Loucy (cell line): Measurements from ENCODE around the gene GAS7.

ENCODE experiments used
- H2AFZ ChIP-seq: fragments of 200-600 bp; sonication (generic); 2 replicates; pipeline ENCODE4 v1.6.0; 2016; ENCODE audit warnings: antibody characterized with exemption, mild to moderate bottlenecking, low read length, moderate library complexity
- H3F3A ChIP-seq: fragments of 200-600 bp; 2 replicates; pipeline ENCODE4 v1.6.0; 2016; ENCODE audit warnings: antibody characterized with exemption, low read depth, mild to moderate bottlenecking
- H3K27me3 ChIP-seq: fragments of 200-600 bp; sonication (generic); 2 replicates; pipeline ENCODE4 v1.6.1; 2014; ENCODE audit warnings: low read length, mild to moderate bottlenecking; ENCODE audit not compliant: insufficient read depth, poor library complexity, severe bottlenecking
- H3K36me3 ChIP-seq: fragments of 200-600 bp; sonication (generic); 2 replicates; pipeline ENCODE4 v1.6.1; 2016; ENCODE audit warnings: low read length; ENCODE audit not compliant: insufficient read depth
- H3K4me1 ChIP-seq: fragments of 200-600 bp; sonication (generic); 2 replicates; pipeline ENCODE4 v1.5.1; 2014; ENCODE audit warnings: low read length, mild to moderate bottlenecking; ENCODE audit not compliant: insufficient read depth, poor library complexity, severe bottlenecking
- H3K4me2 ChIP-seq: fragments of 200-600 bp; sonication (generic); 2 replicates; pipeline ENCODE4 v1.6.0; 2014; ENCODE audit warnings: antibody characterized with exemption, low read length, low read depth, mild to moderate bottlenecking; ENCODE audit not compliant: poor library complexity, severe bottlenecking
- H3K4me3 ChIP-seq: fragments of 200-600 bp; sonication (generic); 2 replicates; pipeline ENCODE4 v1.5.1; 2014; ENCODE audit warnings: low read length, mild to moderate bottlenecking, mixed read lengths; ENCODE audit not compliant: poor library complexity, severe bottlenecking
- H3K79me2 ChIP-seq: fragments of 200-600 bp; sonication (generic); 2 replicates; pipeline ENCODE4 v1.6.1; 2014; ENCODE audit warnings: low read length; ENCODE audit not compliant: insufficient read depth
- H3K9ac ChIP-seq: fragments of 200-600 bp; sonication (generic); 2 replicates; pipeline ENCODE4 v1.6.0; 2014; ENCODE audit warnings: mild to moderate bottlenecking, low read depth, low read length, moderate library complexity; ENCODE audit not compliant: poor library complexity, severe bottlenecking
- H3K9me2 ChIP-seq: fragments of 200-600 bp; sonication (generic); replicated peaks from 2 replicates; pipeline ENCODE4 v1.6.1; 2016; ENCODE audit warnings: low read depth, low read length, mixed read lengths
- H3K9me3 ChIP-seq: fragments of 200-600 bp; sonication (generic); 2 replicates; pipeline ENCODE4 v1.6.1; 2014; ENCODE audit warnings: mild to moderate bottlenecking, antibody characterized with exemption, low read length, low read depth; ENCODE audit not compliant: insufficient read depth
- H4K20me1 ChIP-seq: fragments of 200-600 bp; sonication (generic); 2 replicates; pipeline ENCODE4 v1.6.0; 2014; ENCODE audit warnings: antibody characterized with exemption, low read length, mild to moderate bottlenecking; ENCODE audit not compliant: insufficient read depth, poor library complexity, severe bottlenecking
- EZH2phosphoT487 ChIP-seq: fragments of 200-600 bp; IDR thresholded peaks from 2 replicates; pipeline ENCODE4 v1.6.1; 2018; ENCODE audit warnings: antibody characterized with exemption, mild to moderate bottlenecking, moderate library complexity, borderline replicate concordance
- TF ChIP-seq, protein P1 (sequence below): fragments of 200-600 bp; sonication (generic); conservative IDR thresholded peaks from 2 replicates; pipeline ENCODE4 v1.5.1; 2014; ENCODE audit warnings: mild to moderate bottlenecking, antibody characterized with exemption, low read length

GAS7 gene

DNA sequence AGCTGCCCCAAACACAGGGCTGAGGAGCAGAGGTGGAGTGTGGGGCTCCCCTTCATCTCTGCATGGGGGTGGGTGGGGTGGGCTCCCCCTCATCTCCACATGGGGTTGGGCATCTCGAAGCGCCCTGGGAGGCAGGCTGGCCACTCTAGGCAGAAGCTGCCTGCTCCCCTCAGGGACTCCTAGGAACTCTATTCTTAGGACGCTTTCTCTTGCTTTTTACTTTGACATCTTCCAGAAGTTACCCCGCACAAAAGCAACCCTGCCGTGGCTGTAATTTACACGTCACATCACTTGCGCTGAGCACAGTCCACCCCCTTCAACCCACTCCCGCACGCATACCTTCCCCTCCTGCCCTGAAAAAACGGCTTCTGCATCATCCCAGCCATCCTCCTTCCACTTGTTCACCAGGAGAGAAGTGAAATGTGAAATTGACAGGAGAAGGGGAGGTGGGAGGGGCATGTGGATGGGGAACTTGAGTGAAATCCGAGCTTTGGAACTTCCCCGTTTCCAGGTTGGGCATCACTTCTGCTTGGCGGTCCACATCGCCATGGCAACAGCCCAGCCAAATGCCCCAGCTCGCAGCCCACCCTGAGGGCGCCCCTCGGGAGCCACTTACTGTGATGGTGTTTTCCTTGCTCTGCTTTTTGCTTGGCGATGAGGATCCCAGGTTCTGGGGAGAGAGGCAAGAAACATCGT is 239.7 kb downstream of the GAS7 start:
- H3K9me3 ChIP-seq, result no peaks in the 10 kb centered on the region
- no peak overlapping the region for H3K4me3 ChIP-seq
- H3K4me1 ChIP-seq, result no peaks in the 10 kb centered on the region
- H3K36me3 ChIP-seq, result peaks cover 15% of the 10 kb centered on the region; the same call in 1 of the 2 replicates
- TF ChIP-seq EZH2phosphoT487, result no peak
- TF ChIP-seq, protein P1, sequence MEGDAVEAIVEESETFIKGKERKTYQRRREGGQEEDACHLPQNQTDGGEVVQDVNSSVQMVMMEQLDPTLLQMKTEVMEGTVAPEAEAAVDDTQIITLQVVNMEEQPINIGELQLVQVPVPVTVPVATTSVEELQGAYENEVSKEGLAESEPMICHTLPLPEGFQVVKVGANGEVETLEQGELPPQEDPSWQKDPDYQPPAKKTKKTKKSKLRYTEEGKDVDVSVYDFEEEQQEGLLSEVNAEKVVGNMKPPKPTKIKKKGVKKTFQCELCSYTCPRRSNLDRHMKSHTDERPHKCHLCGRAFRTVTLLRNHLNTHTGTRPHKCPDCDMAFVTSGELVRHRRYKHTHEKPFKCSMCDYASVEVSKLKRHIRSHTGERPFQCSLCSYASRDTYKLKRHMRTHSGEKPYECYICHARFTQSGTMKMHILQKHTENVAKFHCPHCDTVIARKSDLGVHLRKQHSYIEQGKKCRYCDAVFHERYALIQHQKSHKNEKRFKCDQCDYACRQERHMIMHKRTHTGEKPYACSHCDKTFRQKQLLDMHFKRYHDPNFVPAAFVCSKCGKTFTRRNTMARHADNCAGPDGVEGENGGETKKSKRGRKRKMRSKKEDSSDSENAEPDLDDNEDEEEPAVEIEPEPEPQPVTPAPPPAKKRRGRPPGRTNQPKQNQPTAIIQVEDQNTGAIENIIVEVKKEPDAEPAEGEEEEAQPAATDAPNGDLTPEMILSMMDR, result no peak
- no peak overlapping the region for H3K4me2 ChIP-seq
- H3K27me3 ChIP-seq, result no peaks in the 10 kb centered on the region
- H4K20me1 ChIP-seq, result peaks cover 4% of the 10 kb centered on the region
- no peak overlapping the region for H2AFZ ChIP-seq
- H3F3A ChIP-seq, result no peaks in the 10 kb centered on the region
- H3K79me2 ChIP-seq, result peaks cover 11% of the 10 kb centered on the region; the same call in 1 of the 2 replicates
- H3K9me2 ChIP-seq, result no peaks in the 10 kb centered on the region
- H3K9ac ChIP-seq, result no peak overlapping the region

DNA sequence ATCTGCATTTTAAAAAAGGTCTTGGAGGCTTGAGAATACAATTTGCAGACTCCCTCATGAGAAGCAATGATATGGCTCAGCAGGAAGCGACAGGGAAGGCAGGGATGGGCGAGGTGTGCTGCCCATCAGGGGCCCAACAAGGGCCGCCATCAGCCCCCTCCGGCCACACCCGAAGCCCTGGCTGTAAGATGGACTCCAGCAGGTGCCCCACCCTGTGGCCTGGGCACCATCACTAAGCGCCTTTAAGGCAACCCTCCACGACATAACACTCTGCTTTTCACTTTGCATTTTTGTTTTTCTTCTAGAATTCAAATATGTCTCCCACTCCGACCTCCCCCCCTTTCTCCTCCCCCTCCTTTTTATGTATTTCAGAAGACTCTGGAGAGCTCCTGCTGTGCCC is 241.2 kb downstream of the GAS7 start:
- Histone ChIP-seq H4K20me1 (peaks cover 4% of the 10 kb centered on the region), H3K4me2 (no peak overlapping the region), H3F3A (no peaks in the 10 kb centered on the region), H3K9me2 (no peaks in the 10 kb centered on the region), H3K79me2 (0 out of 2 replicates have a peak, but pooled peaks cover 2% of the 10 kb centered on the region), H3K27me3 (no peaks in the 10 kb centered on the region), H2AFZ (no peak overlapping the region), H3K4me3 (no peak overlapping the region), H3K9me3 (no peaks in the 10 kb centered on the region), H3K36me3 (peaks cover 18% of the 10 kb centered on the region; the same call in 1 of the 2 replicates), H3K9ac (no peak overlapping the region), H3K4me1 (no peaks in the 10 kb centered on the region)
- TF ChIP-seq, protein P1, result no peak
- TF ChIP-seq EZH2phosphoT487, result no peak

DNA sequence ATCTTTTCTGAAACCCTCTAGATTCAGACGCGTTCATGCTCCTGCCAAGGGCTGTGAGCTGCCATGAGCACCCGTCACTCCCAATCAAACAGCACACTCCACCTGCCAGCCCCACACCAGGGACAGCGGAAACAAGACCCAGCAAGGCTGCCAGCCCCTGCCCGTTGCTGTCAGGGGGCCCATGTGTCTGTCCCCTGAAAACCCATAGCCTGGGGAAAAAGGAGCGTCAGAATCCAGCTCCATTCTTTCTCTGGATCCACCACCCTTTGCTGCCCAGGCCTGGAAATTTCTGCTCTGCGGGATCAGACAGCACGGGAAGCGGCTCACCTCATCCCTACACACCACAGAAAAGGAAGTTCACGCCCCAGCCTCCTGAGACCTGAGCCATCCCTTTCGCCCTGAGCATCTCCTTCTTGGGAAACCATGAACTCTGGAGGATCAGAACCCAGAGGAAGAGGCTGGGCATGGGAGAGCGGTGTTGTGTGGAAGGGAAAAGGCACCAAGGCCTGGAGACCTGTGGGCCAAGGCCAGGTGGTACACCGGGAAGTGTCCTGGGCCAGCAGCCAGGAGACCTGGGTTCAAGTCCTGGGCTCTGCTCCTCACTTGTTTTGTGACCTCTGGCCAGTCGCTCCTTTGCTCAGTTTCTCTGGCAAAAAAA is 241.8 kb downstream of the GAS7 start:
- peaks cover 4% of the 10 kb centered on the region for H4K20me1 ChIP-seq
- H3K36me3 ChIP-seq, result peaks cover 18% of the 10 kb centered on the region; the same call in 1 of the 2 replicates
- no peak overlapping the region for H3K4me3 ChIP-seq
- TF ChIP-seq, protein P1, result no peak
- TF ChIP-seq EZH2phosphoT487, result no peak
- H3K9ac ChIP-seq, result no peak overlapping the region
- no peak overlapping the region for H3K4me2 ChIP-seq
- no peaks in the 10 kb centered on the region for H3K79me2 ChIP-seq
- H3K4me1 ChIP-seq, result no peaks in the 10 kb centered on the region
- H3K9me3 ChIP-seq, result no peaks in the 10 kb centered on the region
- H3K27me3 ChIP-seq, result no peaks in the 10 kb centered on the region
- H3F3A ChIP-seq, result no peaks in the 10 kb centered on the region
- no peaks in the 10 kb centered on the region for H3K9me2 ChIP-seq
- no peak overlapping the region for H2AFZ ChIP-seq
